ENCODE measurements around the gene GABBR1.

The GABBR1 gene

GRCh38 chr6:29566856-29567255, 66.1 kb downstream of the GABBR1 start:
- no peak for DNase-seq (ENCODE audit: low spot score)

GRCh38 chr6:29564875-29565274, 68.1 kb downstream of the GABBR1 start:
- DNase-seq (ENCODE audit: low spot score): no peak

GRCh38 chr6:29563435-29563965, 69.5 kb downstream of the GABBR1 start:
- DNase-seq (ENCODE audit: low spot score): no peak

- no peak for DNase-seq (ENCODE audit: low spot score)
Measured at GRCh38 chr6:29561606-29562181, 71.3 kb downstream of the GABBR1 start.

GRCh38 chr6:29561091-29561490, 71.9 kb downstream of the GABBR1 start:
- no peak for DNase-seq (ENCODE audit: low spot score)

- no peak for DNase-seq (ENCODE audit: low spot score)
Measured at GRCh38 chr6:29559524-29560287, 73.3 kb downstream of the GABBR1 start, which contains the start of gene UBD. UBD (minus strand) TSS chr6:29559732; CDS start chr6:29559701, 31 bp downstream.

- no peak for DNase-seq (ENCODE audit: low spot score)
Measured at GRCh38 chr6:29558439-29559079, 74.4 kb downstream of the GABBR1 start.

GRCh38 chr6:29557320-29557719, 75.7 kb downstream of the GABBR1 start:
- DNase-seq (ENCODE audit: low spot score): no peak

- DNase-seq (ENCODE audit: low spot score): no peak
Measured at GRCh38 chr6:29554764-29555163, 78.2 kb downstream of the GABBR1 start.

GRCh38 chr6:29553268-29554057, 79.5 kb downstream of the GABBR1 start:
- no peak for DNase-seq (ENCODE audit: low spot score)

- peak; percentile 50 for DNase-seq (ENCODE audit: low spot score)
Measured at GRCh38 chr6:29552512-29553051, 80.4 kb downstream of the GABBR1 start.

- DNase-seq (ENCODE audit: low spot score): no peak
Measured at GRCh38 chr6:29547573-29547972, 85.4 kb downstream of the GABBR1 start.

- no peak for DNase-seq (ENCODE audit: low spot score)
Measured at GRCh38 chr6:29537714-29538403, 95.1 kb downstream of the GABBR1 start.

- no peak for DNase-seq (ENCODE audit: low spot score)
Measured at GRCh38 chr6:29532320-29532951, 100.5 kb downstream of the GABBR1 start.

GRCh38 chr6:29531668-29532067, 101.3 kb downstream of the GABBR1 start:
- no peak for DNase-seq (ENCODE audit: low spot score)

GRCh38 chr6:29530671-29531310, 102.2 kb downstream of the GABBR1 start:
- no peak for DNase-seq (ENCODE audit: low spot score)

GRCh38 chr6:29529956-29530355, 103.0 kb downstream of the GABBR1 start:
- DNase-seq (ENCODE audit: low spot score): no peak

- DNase-seq (ENCODE audit: low spot score): no peak
Measured at GRCh38 chr6:29528988-29529560, 103.9 kb downstream of the GABBR1 start.

- DNase-seq (ENCODE audit: low spot score): no peak
Measured at GRCh38 chr6:29528300-29528931, 104.6 kb downstream of the GABBR1 start.

Measured in CD4-positive, alpha-beta T cell treated with Interleukin-6 at 100 ng/mL for 8 hours (primary cell).